Activated T-helper 1 cell treated with anti-CD3 and anti-CD28 coated beads, Interleukin-12 subunit alpha, Interleukin-12 subunit beta, Interleukin-2, Interleukin-4 antibody, amounts not matched to agents 30 ng/mL and 10 ng/mL and 1 ng/mL, durations not matched to agents 14 hours and 24 hours and 36 hours (primary cell): Measurements from ENCODE around the gene ULBP1. TPM values are rescaled to one million over a fixed set of nuclear protein-coding genes. Genes with fewer than 3 reads are reported as not detected.
"Not testable (repeated sequence)": the region's sequence is repeated elsewhere in the genome, so short reads cannot be mapped to it uniquely, and the experiment has no call there.

Experiments used
- DNase-seq: peaks from one replicate; pipeline ENCODE4 v3.0.0; 2021; ENCODE audit warnings: low spot score
- H3K27ac Mint-ChIP-seq: one replicate; pipeline ENCODE4 v1.8.0; 2021; ENCODE audit warnings: mild to moderate bottlenecking, mixed read lengths
- H3K27me3 Mint-ChIP-seq: one replicate; pipeline ENCODE4 v1.8.0; 2022; ENCODE audit warnings: mild to moderate bottlenecking, moderate library complexity, mixed read lengths; ENCODE audit not compliant: insufficient read depth
- H3K36me3 Mint-ChIP-seq: one replicate; pipeline ENCODE4 v1.8.0; 2021; ENCODE audit warnings: low read depth, mixed read lengths
- H3K4me1 Mint-ChIP-seq: one replicate; pipeline ENCODE4 v1.8.0; 2021; ENCODE audit warnings: low read depth, mixed read lengths
- H3K4me3 Mint-ChIP-seq: one replicate; pipeline ENCODE4 v1.8.0; 2021; ENCODE audit warnings: mild to moderate bottlenecking, moderate library complexity, mixed read lengths
- H3K9me3 Mint-ChIP-seq: one replicate; pipeline ENCODE4 v1.8.0; 2021; ENCODE audit warnings: mixed read lengths
- intact Hi-C: fragments of 100-400 bp; cut with micrococcal nuclease; formaldehyde crosslinking; loops from one replicate; pipeline ENCODE4 v1.15.1; 2024
- total RNA-seq: library from RNA; stranded (reverse); gene quantifications from 2 replicates; pipeline ENCODE4 v1.2.3, GENCODE V29; 2022

Gene ULBP1
- total RNA-seq, 1 donor from 2014 or later: 0.99 TPM

GRCh38 chr6:149936743-149937142 is 27.0 kb upstream of the ULBP1 start:
- no peak overlapping the region for H3K4me3 Mint-ChIP-seq
- intact Hi-C loops: loop anchor here (10.0 kb wide), 2 partner anchors 458 to 878 kb away; no protein-coding TSS in a partner anchor
- H3K9me3 Mint-ChIP-seq: no peaks in the 10 kb centered on the region
- H3K4me1 Mint-ChIP-seq: peaks cover 50% of the 10 kb centered on the region
- no peak overlapping the region for H3K27ac Mint-ChIP-seq
- DNase-seq: no peak
- no peaks in the 10 kb centered on the region for H3K36me3 Mint-ChIP-seq
- H3K27me3 Mint-ChIP-seq: peaks cover 82% of the 10 kb centered on the region

- H3K9me3 Mint-ChIP-seq, H3K36me3 Mint-ChIP-seq, H3K27ac Mint-ChIP-seq, DNase-seq: not testable (repeated sequence)
- intact Hi-C loops: loop anchor here (2.0 to 10.0 kb wide), 3 partner anchors 67 to 877 kb away; no protein-coding TSS in a partner anchor
- Mint-ChIP-seq H3K27me3 (peaks cover 85% of the 10 kb centered on the region), H3K4me1 (peaks cover 57% of the 10 kb centered on the region), H3K4me3 (peak overlapping the region; percentile 82)
These were observed 25.7 kb upstream of the ULBP1 start for GRCh38 chr6:149938013-149938570.

GRCh38 chr6:149938571-149939355 is 25.0 kb upstream of the ULBP1 start:
- Mint-ChIP-seq H3K36me3 (no peaks in the 10 kb centered on the region), H3K4me1 (peaks cover 57% of the 10 kb centered on the region), H3K9me3 (no peaks in the 10 kb centered on the region), H3K27ac (peak overlapping the region; percentile 46), H3K27me3 (peaks cover 85% of the 10 kb centered on the region), H3K4me3 (peak overlapping the region; percentile 82)
- DNase-seq: peak; percentile 44
- intact Hi-C loops: loop anchor here (1.0 to 10.0 kb wide), 4 partner anchors 53 to 876 kb away; no protein-coding TSS in a partner anchor

- Mint-ChIP-seq H3K4me3 (peak overlapping the region; percentile 82), H3K4me1 (peaks cover 53% of the 10 kb centered on the region), H3K9me3 (no peaks in the 10 kb centered on the region), H3K27ac (peak overlapping the region; percentile 46), H3K36me3 (no peaks in the 10 kb centered on the region), H3K27me3 (peaks cover 87% of the 10 kb centered on the region)
- intact Hi-C loops: loop anchor here (1.0 to 10.0 kb wide), 4 partner anchors 52 to 875 kb away; no protein-coding TSS in a partner anchor
- no peak for DNase-seq
These were observed 24.4 kb upstream of the ULBP1 start for GRCh38 chr6:149939356-149939648.

GRCh38 chr6:149939909-149940671 is 23.7 kb upstream of the ULBP1 start:
- intact Hi-C loops: loop anchor here (1.0 to 10.0 kb wide), 4 partner anchors 51 to 875 kb away; no protein-coding TSS in a partner anchor
- peak overlapping the region; percentile 39 for H3K4me3 Mint-ChIP-seq
- no peak for DNase-seq
- no peak overlapping the region for H3K27ac Mint-ChIP-seq
- H3K36me3 Mint-ChIP-seq: no peaks in the 10 kb centered on the region
- no peaks in the 10 kb centered on the region for H3K9me3 Mint-ChIP-seq
- peaks cover 80% of the 10 kb centered on the region for H3K27me3 Mint-ChIP-seq
- peaks cover 45% of the 10 kb centered on the region for H3K4me1 Mint-ChIP-seq

GRCh38 chr6:149940672-149940982 is 23.1 kb upstream of the ULBP1 start:
- intact Hi-C loops: no loop called here
- Mint-ChIP-seq H3K36me3 (no peaks in the 10 kb centered on the region), H3K4me3 (peak overlapping the region; percentile 39), H3K9me3 (no peaks in the 10 kb centered on the region), H3K4me1 (peaks cover 42% of the 10 kb centered on the region), H3K27me3 (peaks cover 78% of the 10 kb centered on the region), H3K27ac (no peak overlapping the region)
- no peak for DNase-seq

GRCh38 chr6:149941583-149942460 is 21.9 kb upstream of the ULBP1 start, which contains the start of gene ULBP2:
TSS of gene ULBP2 (plus strand) at chr6:149942014. CDS start at chr6:149942073, 59 bp downstream.
- intact Hi-C loops: loop anchor here (1.0 kb wide), 2 partner anchors 21 to 59 kb away; partner anchors contain the start of gene ULBP1
- DNase-seq: peak; percentile 81
- Mint-ChIP-seq H3K27ac (peak within 1 kb of the TSS; percentile 84), H3K4me3 (peak within 1 kb of the TSS; percentile 90), H3K9me3 (no peaks in the 10 kb centered on the region), H3K36me3 (no peaks in the 10 kb centered on the region), H3K4me1 (peaks cover 42% of the 10 kb centered on the region), H3K27me3 (peaks cover 76% of the 10 kb centered on the region)

- H3K4me1 Mint-ChIP-seq: peaks cover 42% of the 10 kb centered on the region
- intact Hi-C loops: no loop called here
- no peak for DNase-seq
- H3K27ac Mint-ChIP-seq: no peak overlapping the region
- no peaks in the 10 kb centered on the region for H3K9me3 Mint-ChIP-seq
- peaks cover 70% of the 10 kb centered on the region for H3K27me3 Mint-ChIP-seq
- no peaks in the 10 kb centered on the region for H3K36me3 Mint-ChIP-seq
- H3K4me3 Mint-ChIP-seq: peak overlapping the region; percentile 90
These were observed 21.3 kb upstream of the ULBP1 start for GRCh38 chr6:149942461-149942829.

GRCh38 chr6:149943321-149943720 is 20.4 kb upstream of the ULBP1 start:
- peak overlapping the region; percentile 90 for H3K4me3 Mint-ChIP-seq
- intact Hi-C loops, H3K36me3 Mint-ChIP-seq, H3K9me3 Mint-ChIP-seq, H3K27ac Mint-ChIP-seq, DNase-seq: not testable (repeated sequence)
- peaks cover 36% of the 10 kb centered on the region for H3K4me1 Mint-ChIP-seq
- H3K27me3 Mint-ChIP-seq: peaks cover 69% of the 10 kb centered on the region

- intact Hi-C loops, H3K27ac Mint-ChIP-seq, H3K9me3 Mint-ChIP-seq: not testable (repeated sequence)
These were observed 18.5 kb upstream of the ULBP1 start for GRCh38 chr6:149945276-149945675.

GRCh38 chr6:149946631-149947030 is 17.1 kb upstream of the ULBP1 start:
- H3K4me1 Mint-ChIP-seq, H3K27ac Mint-ChIP-seq, H3K36me3 Mint-ChIP-seq, DNase-seq, H3K4me3 Mint-ChIP-seq, intact Hi-C loops, H3K9me3 Mint-ChIP-seq: not testable (repeated sequence)
- H3K27me3 Mint-ChIP-seq: peaks cover 73% of the 10 kb centered on the region

More at GRCh38 chr6:149945276-149945675, 18.5 kb upstream of the ULBP1 start:
- DNase-seq, H3K36me3 Mint-ChIP-seq, H3K4me3 Mint-ChIP-seq: not testable (repeated sequence)
- H3K4me1 Mint-ChIP-seq: peaks cover 20% of the 10 kb centered on the region
- H3K27me3 Mint-ChIP-seq: peaks cover 70% of the 10 kb centered on the region

- H3K9me3 Mint-ChIP-seq, H3K36me3 Mint-ChIP-seq, H3K4me3 Mint-ChIP-seq, H3K4me1 Mint-ChIP-seq, H3K27ac Mint-ChIP-seq, DNase-seq, intact Hi-C loops: not testable (repeated sequence)
- peaks cover 76% of the 10 kb centered on the region for H3K27me3 Mint-ChIP-seq
These were observed 16.2 kb upstream of the ULBP1 start for GRCh38 chr6:149947533-149947932.
